Neutrophil (primary cell): ENCODE measurements around the gene OR5M10.
"Not testable (repeated sequence)": the region's sequence is repeated elsewhere in the genome, so short reads cannot be mapped to it uniquely, and the experiment has no call there.

Experiments used
- H3K27ac ChIP-seq: fragments of 200-600 bp; sonication (generic); 2 replicates; pipeline ENCODE4 v1.5.1; 2016; ENCODE audit warnings: mild to moderate bottlenecking, moderate library complexity
- H3K27me3 ChIP-seq: fragments of 200-600 bp; sonication (generic); 2 replicates; pipeline ENCODE4 v1.6.0; 2016; ENCODE audit warnings: mild to moderate bottlenecking
- H3K36me3 ChIP-seq: fragments of 200-600 bp; sonication (generic); 2 replicates; pipeline ENCODE4 v1.5.1; 2017
- H3K4me1 ChIP-seq, 2 experiments: fragments of 200-600 bp in 1 of 2; sonication (generic) in 1 of 2; 1 replicate in 1 of 2; 2 replicates in 1 of 2; pipeline versions ENCODE4 v1.5.1 to v1.6.1; 2013 to 2016; ENCODE audit warnings: low read depth in 1 of 2, low read length in 1 of 2, mild to moderate bottlenecking in 1 of 2, moderate library complexity in 1 of 2; ENCODE audit not compliant: control insufficient read depth in 1 of 2, insufficient read depth in 1 of 2
- H3K4me3 ChIP-seq, 2 experiments: fragments of 200-600 bp in 1 of 2; sonication (generic) in 1 of 2; 1 replicate in 1 of 2; 2 replicates in 1 of 2; pipeline ENCODE4 v1.5.1; 2013 to 2016; ENCODE audit warnings: low read depth in 1 of 2, low read length in 1 of 2, mild to moderate bottlenecking in 1 of 2, moderate library complexity in 1 of 2
- H3K9me3 ChIP-seq: fragments of 200-600 bp; sonication (generic); 2 replicates; pipeline ENCODE4 v1.5.1; 2016
- CTCF ChIP-seq: fragments of 200-600 bp; sonication (generic); IDR thresholded peaks from 2 replicates; pipeline ENCODE4 v1.5.1; 2016; ENCODE audit warnings: antibody characterized with exemption

Gene OR5M10

GRCh38 chr11:56577621-56578020 lies at the start of gene OR5M10:
TSS of gene OR5M10 (minus strand) at chr11:56577721. CDS start at chr11:56577721, 0 bp downstream.
- no peaks in the 10 kb centered on the region for H3K36me3 ChIP-seq
- no peak within 1 kb of the TSS for H3K27ac ChIP-seq
- no peak within 1 kb of the TSS for H3K4me3 ChIP-seq
- TF ChIP-seq CTCF, result no peak
- no peaks in the 10 kb centered on the region for H3K9me3 ChIP-seq
- H3K4me1 ChIP-seq, result no peaks in the 10 kb centered on the region
- no peaks in the 10 kb centered on the region for H3K27me3 ChIP-seq

- Histone ChIP-seq H3K4me1 (no peaks in the 10 kb centered on the region), H3K4me3 (no peak overlapping the region), H3K36me3 (no peaks in the 10 kb centered on the region), H3K9me3 (no peaks in the 10 kb centered on the region), H3K27ac (no peak overlapping the region), H3K27me3 (no peaks in the 10 kb centered on the region)
- TF ChIP-seq CTCF, result no peak
Measured at GRCh38 chr11:56625946-56626345, 48.4 kb upstream of the OR5M10 start.

- H3K9me3 ChIP-seq, result no peaks in the 10 kb centered on the region
- H3K27me3 ChIP-seq, result no peaks in the 10 kb centered on the region
- H3K4me3 ChIP-seq, result no peak overlapping the region
- no peak for TF ChIP-seq CTCF
- H3K36me3 ChIP-seq, result no peaks in the 10 kb centered on the region
- H3K27ac ChIP-seq, result no peak overlapping the region
- H3K4me1 ChIP-seq, result no peaks in the 10 kb centered on the region
Measured at GRCh38 chr11:56624661-56625110, 47.2 kb upstream of the OR5M10 start.

GRCh38 chr11:56611174-56611573 lies 33.7 kb upstream of the OR5M10 start:
- H3K27ac ChIP-seq, result no peak overlapping the region
- H3K4me1 ChIP-seq, result no peaks in the 10 kb centered on the region
- no peak overlapping the region for H3K4me3 ChIP-seq
- H3K9me3 ChIP-seq, result no peaks in the 10 kb centered on the region
- no peak for TF ChIP-seq CTCF
- H3K36me3 ChIP-seq, result no peaks in the 10 kb centered on the region
- no peaks in the 10 kb centered on the region for H3K27me3 ChIP-seq

GRCh38 chr11:56592088-56592717 lies 14.7 kb upstream of the OR5M10 start:
- not testable (repeated sequence) for H3K36me3 ChIP-seq, H3K4me3 ChIP-seq, H3K9me3 ChIP-seq, H3K4me1 ChIP-seq, H3K27ac ChIP-seq, H3K27me3 ChIP-seq

GRCh38 chr11:56558574-56558973 lies 18.9 kb downstream of the OR5M10 start:
- no peaks in the 10 kb centered on the region for H3K9me3 ChIP-seq
- H3K4me1 ChIP-seq, result no peaks in the 10 kb centered on the region
- H3K36me3 ChIP-seq, result no peaks in the 10 kb centered on the region
- no peak for TF ChIP-seq CTCF
- no peak overlapping the region for H3K4me3 ChIP-seq
- no peak overlapping the region for H3K27ac ChIP-seq
- no peaks in the 10 kb centered on the region for H3K27me3 ChIP-seq

GRCh38 chr11:56554691-56555090 lies 22.8 kb downstream of the OR5M10 start:
- H3K27ac ChIP-seq, H3K9me3 ChIP-seq, H3K36me3 ChIP-seq, H3K4me1 ChIP-seq, H3K4me3 ChIP-seq, H3K27me3 ChIP-seq: not testable (repeated sequence)
